K562 (cell line): Measurements from ENCODE around the gene ZNF462.

Experiments used
- BHLHE40 ChIP-seq: IDR thresholded peaks from 2 replicates; pipeline ENCODE4 v1.6.1; 2011; ENCODE audit warnings: low read length, improper control_type of control experiment
- EP300 ChIP-seq: IDR thresholded peaks from 2 replicates; pipeline ENCODE4 v1.6.1; 2012; ENCODE audit warnings: low read length, improper control_type of control experiment
- EZH2 ChIP-seq: IDR thresholded peaks from 2 replicates; pipeline ENCODE4 v1.6.1; 2012; ENCODE audit warnings: low read depth, mild to moderate bottlenecking, inconsistent platforms, low read length, borderline replicate concordance
- FOXJ3 ChIP-seq: sonication (generic); formaldehyde crosslinking; IDR thresholded peaks from 2 replicates; pipeline ENCODE4 v1.4.0; 2020; ENCODE audit warnings: mild to moderate bottlenecking, missing genetic modification reagents
- GATAD2B ChIP-seq: fragments of 450-650 bp; IDR thresholded peaks from 2 replicates; pipeline ENCODE4 v1.6.1; 2017; ENCODE audit warnings: mild to moderate bottlenecking, borderline replicate concordance
- MYC ChIP-seq, 2 experiments: fragments of 250-450 bp in 1 of 2; sonication (Bioruptor Pico) in 1 of 2; IDR thresholded peaks; 2 replicates each; pipeline versions ENCODE4 v1.5.1 to v1.6.1; 2012 to 2021; ENCODE audit warnings: low read depth in 2 of 2, borderline replicate concordance in 1 of 2, improper control_type of control experiment in 1 of 2, low read length in 1 of 2, mild to moderate bottlenecking in 1 of 2, moderate library complexity in 1 of 2
- NR3C1 ChIP-seq: sonication (generic); formaldehyde crosslinking; IDR thresholded peaks from 2 replicates; pipeline ENCODE4 v1.8.1; 2022; ENCODE audit warnings: missing genetic modification reagents
- YY1 ChIP-seq, 3 experiments: IDR thresholded peaks; 2 replicates each; pipeline ENCODE4 v1.6.1; 2011; ENCODE audit warnings: low read length in 2 of 3, mild to moderate bottlenecking in 2 of 3, moderate library complexity in 2 of 3, borderline replicate concordance in 1 of 3, control low read depth in 1 of 3, low read depth in 1 of 3; ENCODE audit not compliant: insufficient read depth in 3 of 3, insufficient replicate concordance in 2 of 3, control insufficient read depth in 1 of 3, insufficient read length in 1 of 3; ENCODE audit errors: extremely low read depth in 1 of 3
- ZNF274 ChIP-seq: IDR thresholded peaks from 2 replicates; pipeline ENCODE4 v1.6.1; 2011; ENCODE audit warnings: low read depth, mild to moderate bottlenecking, low read length, moderate library complexity, borderline replicate concordance
- TF ChIP-seq, protein P1 (sequence below), 3 experiments: IDR thresholded peaks in 2 of 3; conservative IDR thresholded peaks in 1 of 3; 2 replicates each; pipeline ENCODE4 v1.5.1; 2011 to 2012; ENCODE audit warnings: low read length in 3 of 3, mild to moderate bottlenecking in 3 of 3, control low read depth in 2 of 3, improper control_type of control experiment in 1 of 3, inconsistent platforms in 1 of 3, low read depth in 1 of 3, mixed read lengths in 1 of 3, moderate library complexity in 1 of 3; ENCODE audit not compliant: insufficient read depth in 2 of 3
- TF ChIP-seq, protein P2 (sequence below), 2 experiments: IDR thresholded peaks in 1 of 2; conservative IDR thresholded peaks in 1 of 2; 2 replicates each; pipeline ENCODE4 v1.6.1; 2016; ENCODE audit warnings: low read depth in 2 of 2, mild to moderate bottlenecking in 1 of 2, missing compliant biosample characterization in 1 of 2, missing genetic modification characterization in 1 of 2, moderate library complexity in 1 of 2
- TF ChIP-seq, protein P3 (sequence below): fragments of 450-650 bp; IDR thresholded peaks from 2 replicates; pipeline ENCODE4 v1.6.1; 2016; ENCODE audit warnings: missing biosample characterization, missing genetic modification characterization
- TF ChIP-seq, protein P4 (sequence below), 2 experiments: fragments of 450-650 bp; IDR thresholded peaks; 2 replicates each; pipeline ENCODE4 v1.6.1; 2016; ENCODE audit warnings: mild to moderate bottlenecking in 2 of 2, borderline replicate concordance in 1 of 2, low read depth in 1 of 2, moderate library complexity in 1 of 2
- TF ChIP-seq, protein P5 (sequence below): sonication (generic); formaldehyde crosslinking; IDR thresholded peaks from 2 replicates; pipeline ENCODE4 v1.8.1; 2022; ENCODE audit warnings: missing genetic modification reagents

DNA sequence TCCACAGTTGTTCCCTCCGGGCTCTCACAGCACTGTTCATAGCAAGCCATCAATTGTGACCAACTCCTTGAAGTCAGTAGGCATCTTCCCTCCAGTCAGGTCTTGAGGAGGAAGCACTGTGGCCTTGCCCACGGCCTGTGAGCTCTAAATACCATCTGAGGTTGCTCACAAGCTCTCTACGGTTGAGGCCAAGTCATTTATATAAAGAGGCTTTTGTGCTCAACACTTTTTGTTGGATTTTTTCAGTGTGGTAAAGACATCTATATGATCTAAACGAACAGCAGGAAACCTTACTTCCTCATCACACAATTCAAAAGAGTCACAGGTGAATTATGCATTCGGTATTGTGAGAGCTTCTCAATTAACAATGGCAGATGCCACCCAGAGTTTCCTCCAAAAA is 97.3 kb downstream of the ZNF462 start:
- TF ChIP-seq, protein P1, sequence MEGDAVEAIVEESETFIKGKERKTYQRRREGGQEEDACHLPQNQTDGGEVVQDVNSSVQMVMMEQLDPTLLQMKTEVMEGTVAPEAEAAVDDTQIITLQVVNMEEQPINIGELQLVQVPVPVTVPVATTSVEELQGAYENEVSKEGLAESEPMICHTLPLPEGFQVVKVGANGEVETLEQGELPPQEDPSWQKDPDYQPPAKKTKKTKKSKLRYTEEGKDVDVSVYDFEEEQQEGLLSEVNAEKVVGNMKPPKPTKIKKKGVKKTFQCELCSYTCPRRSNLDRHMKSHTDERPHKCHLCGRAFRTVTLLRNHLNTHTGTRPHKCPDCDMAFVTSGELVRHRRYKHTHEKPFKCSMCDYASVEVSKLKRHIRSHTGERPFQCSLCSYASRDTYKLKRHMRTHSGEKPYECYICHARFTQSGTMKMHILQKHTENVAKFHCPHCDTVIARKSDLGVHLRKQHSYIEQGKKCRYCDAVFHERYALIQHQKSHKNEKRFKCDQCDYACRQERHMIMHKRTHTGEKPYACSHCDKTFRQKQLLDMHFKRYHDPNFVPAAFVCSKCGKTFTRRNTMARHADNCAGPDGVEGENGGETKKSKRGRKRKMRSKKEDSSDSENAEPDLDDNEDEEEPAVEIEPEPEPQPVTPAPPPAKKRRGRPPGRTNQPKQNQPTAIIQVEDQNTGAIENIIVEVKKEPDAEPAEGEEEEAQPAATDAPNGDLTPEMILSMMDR (IDR thresholded peaks at IDR 0.05 in 2 of 3, conservative IDR thresholded peaks at IDR 0.05 in 1 of 3; ENCODE audit: insufficient read depth in 2 of 3, low read depth in 1 of 3, low read length in 3 of 3): no peak
- TF ChIP-seq, protein P2, sequence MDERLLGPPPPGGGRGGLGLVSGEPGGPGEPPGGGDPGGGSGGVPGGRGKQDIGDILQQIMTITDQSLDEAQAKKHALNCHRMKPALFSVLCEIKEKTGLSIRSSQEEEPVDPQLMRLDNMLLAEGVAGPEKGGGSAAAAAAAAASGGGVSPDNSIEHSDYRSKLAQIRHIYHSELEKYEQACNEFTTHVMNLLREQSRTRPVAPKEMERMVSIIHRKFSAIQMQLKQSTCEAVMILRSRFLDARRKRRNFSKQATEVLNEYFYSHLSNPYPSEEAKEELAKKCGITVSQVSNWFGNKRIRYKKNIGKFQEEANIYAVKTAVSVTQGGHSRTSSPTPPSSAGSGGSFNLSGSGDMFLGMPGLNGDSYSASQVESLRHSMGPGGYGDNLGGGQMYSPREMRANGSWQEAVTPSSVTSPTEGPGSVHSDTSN (CRISPR knock-in tag; IDR thresholded peaks at IDR 0.05; ENCODE audit: low read depth): no peak
- TF ChIP-seq, protein P2 (tag; conservative IDR thresholded peaks at IDR 0.05; ENCODE audit: low read depth): no peak
- TF ChIP-seq GATAD2B (no peak), EZH2 (no peak), YY1 (IDR thresholded peaks at IDR 0.05; ENCODE audit: borderline replicate concordance in 1 of 3, control insufficient read depth in 1 of 3, extremely low read depth in 1 of 3, insufficient read depth in 3 of 3, insufficient read length in 1 of 3, insufficient replicate concordance in 2 of 3, low read depth in 1 of 3, low read length in 2 of 3) (no peak), FOXJ3 (no peak), MYC (IDR thresholded peaks at IDR 0.05; ENCODE audit: low read depth, low read length) (no peak), MYC (CRISPR knock-in tag; IDR thresholded peaks at IDR 0.05; ENCODE audit: borderline replicate concordance, low read depth) (no peak), EP300 (no peak), ZNF274 (no peak), BHLHE40 (no peak), NR3C1 (CRISPR knock-in tag) (no peak)
- TF ChIP-seq, protein P3, sequence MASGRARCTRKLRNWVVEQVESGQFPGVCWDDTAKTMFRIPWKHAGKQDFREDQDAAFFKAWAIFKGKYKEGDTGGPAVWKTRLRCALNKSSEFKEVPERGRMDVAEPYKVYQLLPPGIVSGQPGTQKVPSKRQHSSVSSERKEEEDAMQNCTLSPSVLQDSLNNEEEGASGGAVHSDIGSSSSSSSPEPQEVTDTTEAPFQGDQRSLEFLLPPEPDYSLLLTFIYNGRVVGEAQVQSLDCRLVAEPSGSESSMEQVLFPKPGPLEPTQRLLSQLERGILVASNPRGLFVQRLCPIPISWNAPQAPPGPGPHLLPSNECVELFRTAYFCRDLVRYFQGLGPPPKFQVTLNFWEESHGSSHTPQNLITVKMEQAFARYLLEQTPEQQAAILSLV (tag): no peak
- TF ChIP-seq, protein P4, sequence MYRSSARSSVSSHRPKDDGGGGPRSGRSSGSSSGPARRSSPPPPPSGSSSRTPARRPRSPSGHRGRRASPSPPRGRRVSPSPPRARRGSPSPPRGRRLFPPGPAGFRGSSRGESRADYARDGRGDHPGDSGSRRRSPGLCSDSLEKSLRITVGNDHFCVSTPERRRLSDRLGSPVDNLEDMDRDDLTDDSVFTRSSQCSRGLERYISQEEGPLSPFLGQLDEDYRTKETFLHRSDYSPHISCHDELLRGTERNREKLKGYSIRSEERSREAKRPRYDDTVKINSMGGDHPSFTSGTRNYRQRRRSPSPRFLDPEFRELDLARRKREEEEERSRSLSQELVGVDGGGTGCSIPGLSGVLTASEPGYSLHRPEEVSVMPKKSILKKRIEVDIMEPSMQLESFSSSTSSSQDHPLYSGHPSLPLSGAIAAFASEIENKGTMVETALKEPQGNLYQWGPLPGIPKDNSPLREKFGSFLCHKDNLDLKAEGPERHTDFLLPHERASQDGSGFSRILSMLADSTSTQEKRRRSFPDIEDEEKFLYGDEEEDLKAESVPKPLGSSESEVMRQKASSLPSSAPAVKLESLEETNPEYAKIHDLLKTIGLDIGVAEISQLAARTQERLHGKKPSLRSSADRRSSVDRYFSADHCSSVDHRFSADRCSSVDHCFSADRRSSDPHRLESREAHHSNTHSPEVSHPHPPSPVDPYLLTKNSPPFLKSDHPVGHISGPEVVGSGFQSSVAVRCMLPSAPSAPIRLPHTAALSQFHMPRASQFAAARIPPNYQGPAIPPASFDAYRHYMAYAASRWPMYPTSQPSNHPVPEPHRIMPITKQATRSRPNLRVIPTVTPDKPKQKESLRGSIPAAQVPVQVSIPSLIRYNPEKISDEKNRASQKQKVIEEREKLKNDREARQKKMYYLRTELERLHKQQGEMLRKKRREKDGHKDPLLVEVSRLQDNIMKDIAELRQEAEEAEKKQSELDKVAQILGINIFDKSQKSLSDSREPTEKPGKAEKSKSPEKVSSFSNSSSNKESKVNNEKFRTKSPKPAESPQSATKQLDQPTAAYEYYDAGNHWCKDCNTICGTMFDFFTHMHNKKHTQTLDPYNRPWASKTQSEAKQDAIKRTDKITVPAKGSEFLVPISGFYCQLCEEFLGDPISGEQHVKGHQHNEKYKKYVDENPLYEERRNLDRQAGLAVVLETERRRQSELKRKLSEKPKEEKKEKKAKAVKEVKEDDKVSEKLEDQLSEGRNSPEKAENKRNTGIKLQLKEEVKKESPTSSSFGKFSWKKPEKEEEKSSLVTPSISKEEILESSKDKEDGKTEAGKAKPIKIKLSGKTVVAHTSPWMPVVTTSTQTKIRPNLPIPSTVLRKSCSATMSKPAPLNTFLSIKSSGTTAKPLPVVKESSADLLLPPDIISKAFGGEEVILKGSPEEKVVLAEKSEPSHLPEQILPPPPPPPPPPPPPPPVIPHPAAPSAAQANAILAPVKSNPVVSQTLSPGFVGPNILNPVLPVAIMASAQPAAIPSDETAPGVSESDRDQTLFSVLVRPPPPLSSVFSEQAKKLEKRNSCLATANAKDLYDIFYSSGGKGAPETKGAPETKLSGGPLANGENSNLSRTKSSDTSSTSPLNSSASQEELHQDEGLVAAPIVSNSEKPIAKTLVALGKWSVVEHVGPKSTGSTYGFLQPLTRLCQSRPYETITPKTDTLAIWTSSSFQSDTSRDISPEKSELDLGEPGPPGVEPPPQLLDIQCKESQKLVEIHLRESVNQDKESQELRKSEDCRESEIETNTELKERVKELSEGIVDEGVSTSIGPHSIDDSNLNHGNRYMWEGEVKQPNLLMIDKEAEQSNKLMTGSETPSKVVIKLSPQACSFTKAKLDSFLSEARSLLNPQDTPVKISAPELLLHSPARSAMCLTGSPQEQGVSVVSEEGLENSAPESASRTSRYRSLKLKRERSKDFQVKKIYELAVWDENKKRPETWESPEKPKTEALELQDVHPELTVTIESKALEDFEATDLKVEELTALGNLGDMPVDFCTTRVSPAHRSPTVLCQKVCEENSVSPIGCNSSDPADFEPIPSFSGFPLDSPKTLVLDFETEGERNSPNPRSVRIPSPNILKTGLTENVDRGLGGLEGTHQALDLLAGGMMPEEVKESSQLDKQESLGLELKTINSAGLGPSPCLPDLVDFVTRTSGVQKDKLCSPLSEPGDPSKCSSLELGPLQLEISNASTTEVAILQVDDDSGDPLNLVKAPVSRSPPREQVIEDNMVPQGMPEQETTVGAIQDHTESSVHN (IDR thresholded peaks at IDR 0.05; ENCODE audit: borderline replicate concordance in 1 of 2, low read depth in 1 of 2): no peak
- TF ChIP-seq, protein P5, sequence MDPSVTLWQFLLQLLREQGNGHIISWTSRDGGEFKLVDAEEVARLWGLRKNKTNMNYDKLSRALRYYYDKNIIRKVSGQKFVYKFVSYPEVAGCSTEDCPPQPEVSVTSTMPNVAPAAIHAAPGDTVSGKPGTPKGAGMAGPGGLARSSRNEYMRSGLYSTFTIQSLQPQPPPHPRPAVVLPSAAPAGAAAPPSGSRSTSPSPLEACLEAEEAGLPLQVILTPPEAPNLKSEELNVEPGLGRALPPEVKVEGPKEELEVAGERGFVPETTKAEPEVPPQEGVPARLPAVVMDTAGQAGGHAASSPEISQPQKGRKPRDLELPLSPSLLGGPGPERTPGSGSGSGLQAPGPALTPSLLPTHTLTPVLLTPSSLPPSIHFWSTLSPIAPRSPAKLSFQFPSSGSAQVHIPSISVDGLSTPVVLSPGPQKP (CRISPR knock-in tag): no peak
